GM19099 (cell line): ENCODE measurements around the gene LY6G6F.

Source experiments
- POLR2A ChIP-seq: IDR thresholded peaks from 3 replicates; pipeline ENCODE4 v1.6.1; 2011; ENCODE audit warnings: low read depth; ENCODE audit not compliant: insufficient read length; ENCODE audit errors: extremely low read depth

Gene LY6G6F

GRCh38 chr6:31689249-31690110 is 17.2 kb upstream of the LY6G6F start:
- TF ChIP-seq POLR2A: no peak

- no peak for TF ChIP-seq POLR2A
Observed at GRCh38 chr6:31690231-31691077, 16.2 kb upstream of the LY6G6F start.

DNA sequence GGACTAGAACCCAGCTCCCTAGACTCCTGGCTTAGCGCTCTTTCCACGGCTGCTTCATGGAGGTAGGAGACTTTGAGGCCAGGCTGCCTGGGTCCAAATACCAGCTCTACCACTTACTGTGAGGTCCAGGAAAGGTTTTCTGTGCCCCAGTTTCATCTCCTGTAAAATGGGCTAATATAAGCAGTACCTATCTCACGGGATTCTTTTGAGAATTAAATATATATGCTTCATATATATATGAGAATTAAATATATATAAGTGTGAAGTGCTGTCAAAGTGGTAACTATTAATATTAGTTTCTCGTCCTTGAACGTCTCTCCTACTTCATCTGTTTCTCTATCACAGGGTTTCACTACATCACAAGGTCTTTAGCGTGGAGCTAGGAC is 15.6 kb upstream of the LY6G6F start:
- no peak for TF ChIP-seq POLR2A

- TF ChIP-seq POLR2A: no peak
Observed at GRCh38 chr6:31691564-31692108, 15.0 kb upstream of the LY6G6F start.

- no peak for TF ChIP-seq POLR2A
Observed at GRCh38 chr6:31692353-31692752, 14.3 kb upstream of the LY6G6F start.

- no peak for TF ChIP-seq POLR2A
Observed at GRCh38 chr6:31692886-31693285, 13.8 kb upstream of the LY6G6F start.

DNA sequence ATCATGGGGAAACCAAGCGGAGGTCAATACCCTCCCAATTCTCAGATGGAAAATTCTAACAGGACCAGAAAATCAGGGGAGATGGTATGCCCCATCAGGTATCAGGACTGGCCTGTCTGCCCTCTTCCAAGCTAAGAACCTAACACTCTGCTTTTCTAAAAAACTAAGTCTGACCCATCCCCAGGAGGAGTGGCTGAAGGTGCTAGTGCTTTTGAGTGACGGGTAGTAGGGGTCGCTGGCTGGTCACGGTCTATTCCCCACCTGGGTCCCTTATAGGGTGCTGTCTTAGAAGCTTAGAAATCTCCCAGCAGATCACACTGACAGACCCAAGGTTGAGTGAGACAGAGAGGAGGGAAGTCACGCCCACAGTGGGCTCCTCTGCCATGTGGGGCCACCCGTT is 13.1 kb upstream of the LY6G6F start:
- TF ChIP-seq POLR2A: no peak

GRCh38 chr6:31697555-31697954 is 9.1 kb upstream of the LY6G6F start:
- no peak for TF ChIP-seq POLR2A

- no peak for TF ChIP-seq POLR2A
Observed at GRCh38 chr6:31700740-31701401, 5.8 kb upstream of the LY6G6F start.

GRCh38 chr6:31701666-31702404 is 4.8 kb upstream of the LY6G6F start:
- no peak for TF ChIP-seq POLR2A

GRCh38 chr6:31702405-31702818 is 4.3 kb upstream of the LY6G6F start:
- no peak for TF ChIP-seq POLR2A

DNA sequence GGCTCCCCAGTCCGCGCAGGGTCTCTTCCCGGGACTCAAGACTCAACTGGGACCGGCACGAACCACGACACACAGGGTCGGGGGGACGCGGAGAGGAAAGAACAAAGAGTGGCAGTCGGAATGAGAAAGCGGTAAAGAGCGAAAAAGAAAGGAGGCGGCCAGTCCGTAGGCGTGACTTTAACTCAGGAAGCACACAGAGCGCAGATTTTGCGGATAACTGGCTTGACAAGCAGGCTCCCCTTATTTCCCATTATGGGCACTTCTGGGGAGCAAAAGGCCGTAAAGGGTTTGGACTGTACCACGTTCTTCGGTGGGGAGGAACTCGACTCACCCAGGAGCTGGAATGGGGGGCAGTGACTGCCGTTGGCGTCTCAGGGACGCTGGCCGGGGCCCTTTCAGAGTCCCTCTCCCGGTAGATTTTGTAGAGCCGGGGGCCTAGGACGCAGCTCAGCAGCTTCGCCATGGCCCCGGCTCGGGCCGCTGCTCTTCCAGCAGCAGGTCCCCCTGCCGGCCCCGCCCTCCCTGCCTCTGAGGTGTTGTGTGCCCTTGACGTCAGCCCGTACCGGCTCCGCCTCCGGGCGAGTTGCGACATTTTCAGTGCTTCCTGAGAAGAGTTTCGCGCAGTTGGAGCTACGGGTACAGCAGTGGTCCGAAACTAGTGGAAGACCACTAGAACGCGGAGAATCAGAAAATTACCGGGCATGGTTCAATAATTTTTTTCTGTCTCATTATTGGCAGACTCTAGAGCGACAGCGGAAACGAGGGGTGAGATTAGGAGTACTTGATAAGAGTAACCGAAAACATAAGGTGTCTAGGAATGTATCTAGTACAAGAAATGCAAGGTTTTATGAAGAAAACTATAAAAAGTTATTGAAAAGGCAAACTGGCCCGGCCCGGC is 3.6 kb upstream of the LY6G6F start, which contains the start of gene ABHD16A:
Gene ABHD16A (minus strand): TSS at position 506 of the 898 bp plus-strand sequence. CDS start 43 bp downstream, at position 463.
- peak; percentile 90 for TF ChIP-seq POLR2A

- TF ChIP-seq POLR2A: no peak
Observed at GRCh38 chr6:31705931-31706330, 735 bp upstream of the LY6G6F start.
